Anterior cingulate cortex (tissue), 58 donors: ENCODE results near the gene MFSD11.

Experiments used
- DNase-seq, 58 donors: peaks; one replicate each; lab custom pipeline; 2025; lab: John Stamatoyannopoulos, UW

Gene MFSD11

GRCh38 chr17:76824093-76824492 lies 86.2 kb downstream of the MFSD11 start:
- no peak for DNase-seq

GRCh38 chr17:76826330-76827068 lies 88.6 kb downstream of the MFSD11 start:
- no peak for DNase-seq

DNA sequence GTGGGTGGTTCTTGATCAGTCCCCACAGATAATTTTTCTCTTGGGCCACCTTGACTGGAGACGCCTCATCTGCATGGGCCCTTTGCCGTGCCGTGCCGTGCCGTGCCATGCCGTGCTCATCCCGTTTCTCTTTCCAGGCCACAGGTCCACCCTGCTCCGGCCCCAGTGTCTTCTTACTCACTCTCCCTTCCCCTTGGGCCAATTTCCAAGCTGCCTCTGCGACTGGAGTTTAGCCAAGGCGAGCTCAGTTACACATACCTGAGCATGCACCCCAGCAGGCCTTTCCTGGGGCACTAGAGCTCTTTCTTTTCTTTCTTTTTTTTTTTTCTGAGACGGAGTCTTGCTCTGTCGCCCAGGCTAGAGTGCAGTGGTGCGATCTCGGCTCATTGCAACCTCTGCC lies 89.8 kb downstream of the MFSD11 start:
- DNase-seq: no peak
